ENCODE results near the gene DHRS13. TPM values are rescaled to one million over a fixed set of nuclear protein-coding genes. Genes with fewer than 3 reads are reported as not detected.

DHRS13 gene
- total and polyA plus RNA-seq, 10 of the 15 experiments (the other 5 are each of a cell fraction or from before 2014, with no cell fraction given): 0.18 to 55.2 (median 31.3) TPM; not detected in 1

- TF ChIP-seq ZNF592 (IDR thresholded peaks at IDR 0.05) (no peak), ZBTB11 (CRISPR knock-in tag; IDR thresholded peaks at IDR 0.05) (no peak), JUND (IDR thresholded peaks at IDR 0.05; ENCODE audit: low read depth, low read length) (0 out of 2 replicates have a peak, but pooled peaks have one; percentile 23), IKZF1 (conservative IDR thresholded peaks at IDR 0.05) (peak; percentile 99), HDGF (IDR thresholded peaks at IDR 0.05) (no peak; the same call in 1 of the 2 replicates), BCL3 (IDR thresholded peaks at IDR 0.05; ENCODE audit: borderline replicate concordance, insufficient read depth, low read depth, low read length, poor library complexity, severe bottlenecking) (peak; percentile 33), ATF7 (IDR thresholded peaks at IDR 0.05; ENCODE audit: low read depth) (peak; percentile 71), USF1 (IDR thresholded peaks at IDR 0.05; ENCODE audit: borderline replicate concordance, extremely low read length, insufficient read depth, low read depth, low read length) (no peak), TARDBP (IDR thresholded peaks at IDR 0.05; ENCODE audit: borderline replicate concordance) (peak; percentile 95), RAD21 (IDR thresholded peaks at IDR 0.05; ENCODE audit: insufficient read depth, low read depth, low read length) (no peak), IRF5 (IDR thresholded peaks at IDR 0.05; ENCODE audit: borderline replicate concordance) (peak; percentile 88)
These were observed 49.4 kb upstream of the DHRS13 start (continued) for GRCh38 chr17:28951991-28952975.

Data from GM12878 (cell line).